ACC112 (cell line): ENCODE data around the gene ARVCF.

ENCODE experiments used
- H2AFZ ChIP-seq: fragments of 200-600 bp; sonication (generic); one replicate; pipeline ENCODE4 v1.6.0; 2017; ENCODE audit warnings: antibody characterized with exemption, low read length; ENCODE audit not compliant: unreplicated experiment
- H3K27ac ChIP-seq: fragments of 200-600 bp; sonication (generic); 2 replicates; pipeline ENCODE4 v1.5.1; 2014; ENCODE audit warnings: low read depth, mild to moderate bottlenecking, antibody characterized with exemption, low read length, moderate library complexity
- H3K27me3 ChIP-seq: fragments of 200-600 bp; sonication (generic); 2 replicates; pipeline ENCODE4 v1.6.1; 2014; ENCODE audit warnings: mild to moderate bottlenecking, antibody characterized with exemption, low read length, moderate library complexity, mixed read lengths; ENCODE audit not compliant: insufficient read depth
- H3K36me3 ChIP-seq: fragments of 200-600 bp; sonication (generic); 2 replicates; pipeline ENCODE4 v1.6.1; 2016; ENCODE audit warnings: mild to moderate bottlenecking, antibody characterized with exemption, low read length, moderate library complexity, mixed read lengths; ENCODE audit not compliant: insufficient read depth
- H3K4me1 ChIP-seq: fragments of 200-600 bp; sonication (generic); one replicate; pipeline ENCODE4 v1.6.1; 2016; ENCODE audit warnings: low read length, mixed read lengths; ENCODE audit not compliant: insufficient read depth, unreplicated experiment, control insufficient read depth
- H3K4me3 ChIP-seq: fragments of 200-600 bp; sonication (generic); 2 replicates; pipeline ENCODE4 v1.5.1; 2014; ENCODE audit warnings: mild to moderate bottlenecking, low read depth, low read length
- H3K79me2 ChIP-seq: fragments of 200-600 bp; sonication (generic); one replicate; pipeline ENCODE4 v1.6.0; 2016; ENCODE audit warnings: low read length; ENCODE audit not compliant: control insufficient read depth, unreplicated experiment, insufficient read depth

Gene ARVCF

DNA sequence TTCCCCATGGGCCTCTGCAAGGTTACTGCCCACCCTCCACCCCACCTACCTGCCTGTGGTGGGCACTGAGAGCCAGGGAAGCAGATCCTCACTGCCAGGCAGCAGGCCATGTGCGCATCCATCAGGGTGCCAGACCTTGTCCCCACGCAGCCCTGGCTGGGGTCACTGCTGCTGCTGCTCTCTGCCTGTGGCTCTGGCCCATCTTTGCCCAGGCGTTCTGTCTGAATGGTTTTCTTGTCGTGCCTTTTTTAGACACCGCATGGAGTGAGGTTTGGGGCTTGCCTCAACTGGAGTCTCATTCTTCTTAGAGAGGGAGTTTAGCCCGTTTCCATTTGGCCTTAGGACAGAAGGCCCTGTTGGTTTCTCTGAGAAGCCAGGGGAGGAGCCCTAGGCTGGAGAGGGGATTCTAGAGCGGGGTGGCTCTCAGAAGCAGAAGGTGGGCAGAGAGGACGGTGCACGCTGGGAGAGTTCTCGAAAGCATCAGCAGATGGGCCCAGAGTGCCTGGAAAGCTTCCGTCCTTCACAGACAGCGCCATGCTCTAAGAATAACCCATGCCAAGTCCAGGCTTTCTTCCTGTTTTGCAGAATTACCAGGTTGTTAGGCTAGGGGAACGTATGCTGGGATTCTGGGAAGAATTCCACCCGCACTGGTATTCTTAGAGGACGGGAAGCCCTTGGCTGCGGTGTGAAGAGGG is 12.4 kb upstream of the ARVCF start:
- peaks cover 4% of the 10 kb centered on the region for H3K79me2 ChIP-seq
- H2AFZ ChIP-seq = no peak overlapping the region
- no peak overlapping the region for H3K27ac ChIP-seq
- H3K27me3 ChIP-seq = no peaks in the 10 kb centered on the region
- H3K36me3 ChIP-seq = no peaks in the 10 kb centered on the region
- no peaks in the 10 kb centered on the region for H3K4me1 ChIP-seq
- H3K4me3 ChIP-seq = no peak overlapping the region

DNA sequence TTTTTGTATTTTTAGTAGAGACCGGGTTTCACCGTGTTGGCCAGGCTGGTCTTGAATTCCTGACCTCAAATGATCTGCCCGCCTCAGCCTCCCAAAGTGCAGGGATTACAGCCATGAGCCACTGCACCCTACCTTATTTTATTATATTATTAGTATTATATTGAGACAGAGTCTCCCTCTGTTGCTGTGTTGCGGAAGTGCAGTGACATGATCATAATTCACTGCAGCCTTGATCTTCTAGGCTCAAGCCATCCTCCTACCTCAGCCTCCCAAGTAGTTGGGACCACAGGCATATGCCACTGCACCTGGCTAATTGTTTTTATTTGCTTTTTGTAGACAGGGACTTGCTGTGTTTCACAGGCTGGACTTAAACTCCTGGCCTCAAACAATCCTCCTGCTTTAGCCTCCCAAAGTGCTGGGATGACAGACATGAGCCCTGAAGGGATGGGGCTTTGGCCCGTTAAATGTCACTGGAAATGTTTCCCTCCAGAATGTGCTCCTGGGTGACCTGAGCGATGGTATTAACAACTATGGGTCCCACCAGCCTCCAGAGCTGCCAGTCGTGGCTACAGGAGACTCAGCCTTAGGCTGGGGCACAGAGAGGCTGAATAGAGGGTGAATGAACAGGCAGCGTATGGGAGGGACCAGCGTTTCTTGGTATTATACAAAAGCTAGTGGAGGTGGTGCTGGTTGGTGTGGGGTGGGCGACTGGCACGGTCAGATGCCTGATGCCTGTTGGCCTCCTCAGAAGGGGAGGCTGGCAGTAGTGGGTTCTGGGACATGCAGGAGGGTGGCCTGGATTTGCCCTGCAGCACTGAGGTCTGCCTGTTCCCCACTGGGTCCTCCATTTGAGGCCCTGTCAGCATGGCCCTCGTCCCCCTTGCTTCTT is 11.6 kb upstream of the ARVCF start:
- Histone ChIP-seq H3K36me3 (no peaks in the 10 kb centered on the region), H3K79me2 (peaks cover 4% of the 10 kb centered on the region), H3K27ac (no peak overlapping the region)

DNA sequence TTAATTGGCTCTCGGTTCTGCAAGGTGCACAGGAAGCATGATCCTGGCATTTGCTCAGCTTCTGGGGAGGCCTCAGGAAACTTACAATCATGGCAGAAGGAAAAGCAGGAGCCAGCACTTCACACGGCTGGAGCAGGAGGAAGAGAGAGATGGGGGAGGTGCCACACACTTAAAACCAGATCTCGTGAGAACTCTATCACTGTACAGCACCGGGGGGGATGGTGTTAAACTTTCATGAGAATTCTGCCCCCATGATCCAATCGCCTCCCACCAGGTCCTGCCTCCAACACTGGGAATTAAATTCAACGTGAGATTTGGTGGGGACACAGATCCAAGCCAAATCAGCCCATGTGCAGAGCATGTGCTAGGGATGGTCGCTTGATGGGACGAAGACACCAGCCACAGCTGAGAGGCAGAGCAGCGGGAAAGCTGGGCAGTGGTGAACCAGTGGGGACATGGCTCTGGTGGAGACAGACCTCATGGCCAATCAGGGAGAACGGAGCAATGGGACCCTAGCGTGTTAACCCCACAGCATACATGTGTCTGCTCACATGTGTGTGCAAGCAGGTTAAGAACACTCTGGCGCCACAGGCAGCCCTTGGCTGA is 10.5 kb upstream of the ARVCF start:
- Histone ChIP-seq H2AFZ (no peak overlapping the region), H3K27me3 (no peaks in the 10 kb centered on the region), H3K27ac (no peak overlapping the region), H3K36me3 (no peaks in the 10 kb centered on the region), H3K79me2 (peaks cover 15% of the 10 kb centered on the region), H3K4me3 (no peak overlapping the region), H3K4me1 (peaks cover 5% of the 10 kb centered on the region)

More for the DNA sequence above, 11.6 kb upstream of the ARVCF start:
- Histone ChIP-seq H2AFZ (no peak overlapping the region), H3K4me1 (no peaks in the 10 kb centered on the region), H3K27me3 (no peaks in the 10 kb centered on the region), H3K4me3 (no peak overlapping the region)

DNA sequence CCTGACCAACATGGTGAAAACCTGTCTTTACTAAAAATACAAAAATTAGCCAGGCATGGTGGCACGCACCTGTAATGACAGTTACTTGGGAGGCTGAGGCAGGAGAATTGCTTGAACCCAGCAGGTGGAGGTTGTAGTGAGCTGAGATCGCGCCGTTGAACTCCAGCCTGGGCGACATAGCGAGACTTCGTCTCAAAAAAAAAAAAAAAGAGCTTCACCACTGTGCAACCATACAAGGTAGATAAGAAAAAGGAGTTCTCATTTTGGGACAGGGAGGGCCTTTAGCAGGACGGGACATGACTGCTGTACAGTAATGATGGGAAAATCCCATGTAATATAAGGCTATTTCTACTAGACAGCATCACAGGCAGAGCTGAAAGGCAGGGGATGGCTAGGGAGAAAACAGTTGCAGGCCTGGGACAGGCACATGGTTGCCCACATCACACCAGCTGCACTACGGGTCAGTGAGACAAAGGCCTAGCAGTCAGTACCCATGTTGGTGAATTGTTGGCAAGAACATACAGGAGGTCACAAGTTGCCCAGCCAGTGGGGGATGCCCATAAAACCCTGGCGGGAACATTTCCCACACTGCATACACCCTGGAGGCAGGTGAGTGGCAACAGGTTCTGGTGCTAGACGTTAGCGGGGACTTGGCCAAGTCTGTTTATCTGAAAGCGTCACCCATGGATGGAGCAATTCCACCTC is 9.7 kb upstream of the ARVCF start:
- Histone ChIP-seq H2AFZ (no peak overlapping the region), H3K27me3 (no peaks in the 10 kb centered on the region), H3K79me2 (peaks cover 19% of the 10 kb centered on the region), H3K4me1 (peaks cover 10% of the 10 kb centered on the region), H3K27ac (no peak overlapping the region), H3K36me3 (no peaks in the 10 kb centered on the region), H3K4me3 (no peak overlapping the region)

DNA sequence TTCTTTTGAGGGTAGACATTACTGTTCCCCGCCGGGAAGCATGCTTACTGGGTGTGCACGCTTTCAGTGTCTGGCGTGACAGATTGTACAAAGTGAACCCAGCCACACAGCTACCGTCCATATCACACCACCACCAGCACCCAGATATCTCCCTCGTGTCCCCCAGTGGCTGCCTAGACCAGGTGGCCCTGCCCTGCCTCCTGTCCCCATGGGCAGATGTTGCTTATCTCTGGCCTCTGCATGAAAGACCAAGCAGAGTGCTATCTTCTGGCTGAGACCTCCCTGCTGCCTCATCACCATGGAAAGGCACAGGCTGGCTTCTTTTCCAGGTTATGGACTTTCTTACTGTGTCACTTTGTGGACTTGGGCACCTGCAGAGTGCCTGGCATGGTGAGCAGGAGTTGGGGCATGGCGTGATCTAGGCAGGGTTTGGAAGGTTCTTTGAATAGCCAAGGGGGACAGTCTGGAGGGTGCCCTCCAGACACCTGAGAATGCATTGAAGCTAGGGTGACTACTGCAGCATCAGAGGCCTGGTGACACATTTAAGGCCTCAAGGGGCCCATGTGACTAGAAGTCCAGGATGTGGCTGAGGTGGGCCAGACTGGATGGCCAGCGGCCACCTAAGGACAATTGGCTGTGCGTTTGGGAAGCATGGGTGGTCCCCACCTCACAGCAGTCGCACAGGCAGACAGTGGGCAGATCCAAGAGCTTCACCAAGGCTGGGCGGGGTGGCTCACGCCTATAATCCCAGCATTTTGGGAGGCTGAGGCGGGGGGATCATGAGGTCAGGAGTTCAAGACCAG is 9.0 kb upstream of the ARVCF start:
- H2AFZ ChIP-seq = no peak overlapping the region
- no peaks in the 10 kb centered on the region for H3K36me3 ChIP-seq
- peaks cover 19% of the 10 kb centered on the region for H3K79me2 ChIP-seq
- H3K4me3 ChIP-seq = no peak overlapping the region
- H3K27ac ChIP-seq = no peak overlapping the region
- no peaks in the 10 kb centered on the region for H3K27me3 ChIP-seq
- H3K4me1 ChIP-seq = peaks cover 10% of the 10 kb centered on the region

DNA sequence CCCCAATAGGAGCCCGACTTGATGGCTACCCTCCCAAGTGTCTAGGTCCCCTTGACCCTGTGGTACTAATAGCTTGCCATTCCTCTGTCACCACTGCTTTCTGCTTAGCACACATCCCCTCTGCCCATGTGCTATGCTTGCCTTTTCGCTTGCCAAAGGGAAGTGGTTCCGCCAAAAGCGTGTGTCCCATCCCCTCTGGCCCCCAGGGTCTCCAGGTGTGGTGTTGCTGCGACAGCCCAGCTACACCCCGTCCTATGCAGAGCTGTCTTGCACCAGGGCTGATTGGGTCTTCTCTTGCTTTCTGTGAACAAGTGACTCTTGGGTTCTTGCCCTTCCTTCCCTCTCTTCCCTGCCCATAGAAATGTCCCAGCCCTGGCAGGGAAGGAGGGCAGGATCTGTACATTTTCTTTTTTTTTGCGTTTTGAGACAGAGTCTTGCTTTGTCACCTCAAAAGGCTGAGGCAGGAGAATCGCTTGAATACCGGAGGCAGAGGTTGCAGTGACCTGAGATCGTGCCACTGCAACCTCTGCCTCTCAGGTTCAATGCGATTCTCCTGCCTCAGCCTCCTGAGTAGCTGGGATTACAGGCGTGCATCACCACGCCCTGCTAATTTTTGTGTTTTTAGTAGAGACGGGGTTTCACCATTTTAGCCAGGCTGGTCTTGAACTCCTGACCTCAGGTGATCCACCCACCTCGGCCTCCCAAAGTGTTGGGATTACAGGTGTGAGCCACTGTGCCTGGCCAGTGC is 8.2 kb upstream of the ARVCF start:
- Histone ChIP-seq H3K79me2 (peaks cover 19% of the 10 kb centered on the region), H3K27ac (no peak overlapping the region), H3K27me3 (no peaks in the 10 kb centered on the region), H3K4me3 (no peak overlapping the region), H3K4me1 (peaks cover 10% of the 10 kb centered on the region), H2AFZ (no peak overlapping the region), H3K36me3 (no peaks in the 10 kb centered on the region)

DNA sequence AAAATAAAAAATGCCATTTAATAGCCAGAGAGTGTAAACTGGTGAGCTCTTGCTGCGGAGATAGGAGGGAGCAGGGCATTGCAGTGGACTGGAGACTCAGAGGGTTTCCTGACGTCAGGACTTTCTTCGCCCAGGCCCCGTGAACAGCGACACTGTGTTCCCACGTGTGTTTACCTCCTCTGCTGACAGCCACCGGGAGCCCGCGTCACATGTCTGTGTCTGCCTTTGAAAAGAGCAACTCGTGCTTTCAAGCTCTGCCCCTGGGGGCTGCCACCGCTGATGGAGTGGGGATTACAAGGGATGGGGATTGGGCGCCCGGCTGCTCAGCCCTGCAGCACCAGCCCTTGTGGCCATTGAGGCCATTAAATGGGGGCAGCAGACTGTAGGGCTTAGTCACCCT is 7.6 kb upstream of the ARVCF start:
- Histone ChIP-seq H3K4me1 (peaks cover 10% of the 10 kb centered on the region), H3K27me3 (no peaks in the 10 kb centered on the region), H2AFZ (no peak overlapping the region), H3K27ac (no peak overlapping the region), H3K4me3 (no peak overlapping the region), H3K36me3 (no peaks in the 10 kb centered on the region), H3K79me2 (peaks cover 19% of the 10 kb centered on the region)

DNA sequence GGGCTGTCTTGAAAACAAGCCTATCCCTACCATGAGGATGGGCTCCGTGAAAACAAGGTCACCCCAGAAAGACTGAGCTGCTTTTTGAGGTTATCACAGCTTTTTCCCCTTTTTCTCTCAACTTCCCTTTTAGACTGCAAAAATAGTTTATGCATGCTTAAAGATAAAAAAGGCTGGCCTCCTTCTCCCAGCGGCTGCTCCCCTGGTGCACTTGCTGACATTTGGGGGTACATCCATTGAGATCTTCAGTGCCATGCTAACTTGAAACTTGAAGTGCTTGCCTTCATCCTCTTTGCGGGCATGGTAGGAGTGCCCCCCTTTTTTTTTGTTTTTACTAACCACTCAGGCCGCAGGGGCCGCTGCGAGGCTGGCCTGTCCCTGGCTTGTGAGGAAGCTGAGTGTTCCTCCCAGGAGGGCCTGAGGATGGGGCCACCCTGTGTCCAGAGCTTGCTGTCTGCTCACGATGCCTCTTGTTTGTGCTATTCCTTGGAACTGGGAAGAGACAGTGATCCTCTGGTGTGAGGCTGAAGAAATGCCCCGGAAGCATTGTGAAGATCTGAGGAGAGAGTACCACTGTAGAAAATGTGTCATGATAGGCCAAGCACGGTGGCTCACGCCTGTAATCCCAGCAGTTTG is 6.5 kb upstream of the ARVCF start:
- no peaks in the 10 kb centered on the region for H3K27me3 ChIP-seq
- no peak overlapping the region for H3K4me3 ChIP-seq
- no peak overlapping the region for H2AFZ ChIP-seq
- H3K27ac ChIP-seq = no peak overlapping the region
- H3K36me3 ChIP-seq = no peaks in the 10 kb centered on the region
- peaks cover 10% of the 10 kb centered on the region for H3K4me1 ChIP-seq
- H3K79me2 ChIP-seq = peaks cover 17% of the 10 kb centered on the region

DNA sequence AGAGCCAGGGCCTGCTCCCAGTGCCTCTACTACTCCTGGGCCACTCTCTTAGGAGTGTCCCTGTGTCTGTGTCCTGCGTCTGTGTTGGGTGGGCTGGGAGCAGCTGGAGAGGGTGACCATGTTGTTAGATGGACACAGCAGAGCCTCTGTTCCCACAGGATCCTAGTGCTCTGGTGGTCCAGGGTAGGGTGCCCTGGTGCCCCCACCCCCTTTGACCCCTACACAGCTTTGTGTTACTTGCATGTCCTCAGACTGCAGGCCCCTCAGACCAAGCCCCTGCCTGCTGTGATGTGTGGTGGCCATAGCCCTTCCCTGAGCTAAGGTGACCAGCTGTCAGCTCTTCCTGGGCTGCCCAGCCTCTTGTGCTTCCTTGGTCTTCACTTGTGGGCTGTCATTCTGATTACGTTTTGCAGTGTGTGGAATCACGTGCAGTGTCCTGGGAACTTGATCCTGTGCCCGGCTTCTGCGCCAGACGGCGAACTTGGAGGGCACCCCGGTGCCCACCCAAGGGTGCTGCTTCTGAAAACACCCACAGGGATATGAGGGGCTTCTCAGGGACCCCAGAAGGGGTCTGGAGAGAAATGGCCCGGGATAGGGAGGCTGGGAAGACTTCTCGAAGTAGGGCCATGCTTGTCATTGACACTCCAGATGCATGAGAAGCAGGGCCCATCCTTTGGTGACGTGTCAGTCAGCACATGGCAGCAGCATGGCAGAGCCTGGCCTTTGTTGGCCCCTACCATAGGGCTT is 5.8 kb upstream of the ARVCF start:
- Histone ChIP-seq H3K27me3 (peaks cover 6% of the 10 kb centered on the region; the same call in 1 of the 2 replicates), H3K79me2 (peaks cover 17% of the 10 kb centered on the region), H3K4me3 (peak overlapping the region; percentile 87), H3K27ac (peak overlapping the region; percentile 31; the same call in 1 of the 2 replicates), H3K36me3 (no peaks in the 10 kb centered on the region), H2AFZ (no peak overlapping the region), H3K4me1 (peaks cover 10% of the 10 kb centered on the region)
